GOT3 (cell line): ENCODE results near the gene ANO2.

ENCODE experiments used
- DNase-seq: peaks from one replicate; lab custom pipeline; 2025; ENCODE audit warnings: mixed read lengths; lab: John Stamatoyannopoulos, UW

ANO2 gene

DNA sequence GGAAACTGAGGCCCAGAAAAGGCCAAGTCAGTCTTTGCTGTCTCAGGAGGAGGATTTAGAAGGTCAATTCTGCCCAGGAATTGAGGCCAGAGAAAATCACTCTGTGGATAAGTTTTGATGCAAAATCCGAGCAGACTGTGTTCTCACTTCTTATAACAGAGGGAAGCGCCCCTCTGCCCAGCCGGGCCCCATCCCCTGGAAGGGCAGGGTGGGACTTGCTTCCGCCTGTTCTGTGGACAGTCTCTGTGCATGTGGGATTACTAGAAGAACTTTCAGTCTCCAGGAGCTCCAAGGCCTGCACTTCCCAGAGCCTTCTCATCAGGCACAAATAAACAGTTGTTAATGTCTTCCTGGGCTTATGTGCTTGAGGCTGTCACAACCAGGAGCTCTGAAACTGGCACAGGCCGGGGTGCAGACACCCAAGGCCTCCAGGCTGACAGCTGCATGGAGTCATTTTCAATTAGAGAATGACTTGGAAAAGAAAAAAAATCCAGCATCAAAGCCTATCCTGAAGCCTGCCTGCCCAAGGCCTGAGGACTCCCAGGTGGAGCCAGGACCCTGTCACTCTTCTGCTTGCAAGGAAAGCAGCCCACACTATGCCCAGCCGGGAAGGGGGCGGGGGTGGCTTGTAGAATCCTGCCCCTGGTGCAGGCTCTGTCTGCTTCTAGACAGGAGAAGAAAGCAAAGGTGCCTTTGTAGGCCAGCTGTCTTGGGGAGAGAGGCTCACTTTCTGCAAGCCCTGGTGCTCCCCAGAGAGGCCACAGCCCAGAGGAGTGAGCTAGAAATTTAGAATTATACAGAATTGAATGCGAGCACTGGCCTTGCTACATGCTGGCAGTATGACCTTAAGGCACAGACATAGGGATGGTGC, 428.5 kb downstream of the ANO2 start:
- DNase-seq: no peak

DNA sequence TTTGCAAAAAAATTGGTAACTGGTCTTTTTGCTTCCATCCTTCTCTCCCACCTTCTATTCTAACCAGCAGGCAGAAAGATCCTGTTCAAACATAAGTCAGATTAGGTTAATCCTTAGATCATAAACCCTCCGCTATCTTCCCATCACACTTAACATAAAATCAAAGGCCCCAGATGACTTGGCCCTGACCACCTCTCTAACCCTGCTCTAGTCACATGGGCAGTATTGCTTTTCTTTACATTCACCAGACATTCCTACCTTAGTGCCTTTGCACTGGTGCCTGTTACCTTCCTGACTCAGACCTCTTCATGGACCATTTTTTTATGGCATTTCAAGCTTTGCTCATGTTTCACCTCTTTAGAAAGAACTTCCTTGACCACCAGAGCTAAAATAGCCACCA, 429.6 kb downstream of the ANO2 start:
- DNase-seq: no peak

DNA sequence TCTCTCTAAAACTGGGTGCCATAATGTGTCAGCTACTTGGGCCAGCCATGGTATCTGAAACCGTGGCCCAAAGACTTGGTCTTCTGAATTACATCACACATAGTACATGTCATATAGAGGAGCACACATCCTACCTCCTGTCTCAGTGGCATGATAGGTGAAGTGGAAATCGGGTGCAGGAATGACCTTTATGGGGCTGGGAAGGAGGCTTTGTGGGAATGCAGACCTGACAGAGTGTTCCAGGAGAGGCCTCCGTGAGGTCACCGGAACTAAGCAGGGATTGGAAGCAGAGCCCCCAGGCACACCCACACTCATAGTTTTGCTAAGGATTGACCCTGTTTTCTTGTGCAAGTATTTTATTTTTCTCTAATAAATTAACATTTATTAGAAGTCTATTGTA, 430.5 kb downstream of the ANO2 start:
- DNase-seq: no peak

DNA sequence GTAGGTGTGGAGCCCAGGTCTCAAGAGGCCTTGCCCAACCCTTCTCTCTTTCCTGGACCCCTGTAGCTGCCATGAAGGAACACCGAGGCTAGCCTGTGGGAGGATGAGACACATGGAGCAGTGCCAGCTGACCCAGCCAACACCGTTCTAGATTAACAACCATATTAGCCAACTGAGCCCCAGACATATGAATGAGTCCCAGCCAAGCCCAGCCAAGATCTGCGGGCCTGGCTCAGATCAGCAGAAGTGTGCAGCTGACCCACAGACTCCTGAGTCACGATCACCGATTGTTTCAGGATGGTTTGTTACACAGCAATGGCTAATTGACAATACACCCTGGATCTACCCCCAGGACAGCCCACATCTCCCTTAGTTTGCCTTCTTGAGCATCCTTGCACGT, 431.0 kb downstream of the ANO2 start:
- no peak for DNase-seq

DNA sequence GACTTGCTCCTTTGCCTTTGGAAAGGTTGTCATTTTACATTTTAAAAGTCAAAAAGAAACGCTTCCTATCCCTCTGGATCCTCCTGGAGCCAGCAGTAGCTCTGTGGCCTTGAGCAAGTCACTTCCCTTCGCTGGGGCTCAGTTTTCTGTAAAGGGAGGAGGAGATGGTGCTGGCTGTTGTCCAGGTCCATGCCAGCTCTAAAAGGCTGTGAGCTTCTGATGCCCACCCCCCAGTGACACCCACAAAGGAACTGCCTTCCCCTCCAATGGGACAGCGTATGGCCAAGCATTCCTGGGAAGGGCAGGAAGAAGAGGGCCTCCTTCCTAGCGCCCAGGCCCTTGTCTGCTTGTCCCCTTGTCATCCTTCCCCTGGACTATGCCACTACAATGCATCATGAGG, 431.7 kb downstream of the ANO2 start:
- DNase-seq: no peak
